ENCODE data around the gene RNF4.

DNA sequence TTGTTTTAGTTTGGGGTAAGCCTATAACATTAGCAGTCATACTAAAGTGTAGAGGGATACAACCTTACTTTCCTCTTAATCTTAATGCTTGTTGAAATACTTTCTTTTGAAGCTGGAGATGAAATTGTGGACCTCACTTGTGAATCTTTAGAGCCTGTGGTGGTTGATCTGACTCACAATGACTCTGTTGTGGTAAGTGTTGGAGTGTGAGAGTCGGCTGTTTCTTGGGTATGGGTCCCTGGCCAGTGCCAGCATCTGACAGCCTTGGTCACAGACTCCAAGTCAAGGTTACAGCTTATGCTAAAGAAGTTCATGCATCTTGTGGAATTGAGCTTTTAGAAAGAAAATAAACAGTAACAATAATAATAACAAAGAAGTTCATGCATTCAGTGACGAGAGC lies 31.6 kb downstream of the RNF4 start:
- TF ChIP-seq, protein P1, sequence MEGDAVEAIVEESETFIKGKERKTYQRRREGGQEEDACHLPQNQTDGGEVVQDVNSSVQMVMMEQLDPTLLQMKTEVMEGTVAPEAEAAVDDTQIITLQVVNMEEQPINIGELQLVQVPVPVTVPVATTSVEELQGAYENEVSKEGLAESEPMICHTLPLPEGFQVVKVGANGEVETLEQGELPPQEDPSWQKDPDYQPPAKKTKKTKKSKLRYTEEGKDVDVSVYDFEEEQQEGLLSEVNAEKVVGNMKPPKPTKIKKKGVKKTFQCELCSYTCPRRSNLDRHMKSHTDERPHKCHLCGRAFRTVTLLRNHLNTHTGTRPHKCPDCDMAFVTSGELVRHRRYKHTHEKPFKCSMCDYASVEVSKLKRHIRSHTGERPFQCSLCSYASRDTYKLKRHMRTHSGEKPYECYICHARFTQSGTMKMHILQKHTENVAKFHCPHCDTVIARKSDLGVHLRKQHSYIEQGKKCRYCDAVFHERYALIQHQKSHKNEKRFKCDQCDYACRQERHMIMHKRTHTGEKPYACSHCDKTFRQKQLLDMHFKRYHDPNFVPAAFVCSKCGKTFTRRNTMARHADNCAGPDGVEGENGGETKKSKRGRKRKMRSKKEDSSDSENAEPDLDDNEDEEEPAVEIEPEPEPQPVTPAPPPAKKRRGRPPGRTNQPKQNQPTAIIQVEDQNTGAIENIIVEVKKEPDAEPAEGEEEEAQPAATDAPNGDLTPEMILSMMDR (conservative IDR thresholded peaks at IDR 0.05; ENCODE audit: low read length): no peak
- TF ChIP-seq EZH2phosphoT487 (IDR thresholded peaks at IDR 0.05; ENCODE audit: borderline replicate concordance, low read depth, low read length): no peak

Data from OCI-LY7 (cell line).